ENCODE data around the gene LGR4.

Gene LGR4

DNA sequence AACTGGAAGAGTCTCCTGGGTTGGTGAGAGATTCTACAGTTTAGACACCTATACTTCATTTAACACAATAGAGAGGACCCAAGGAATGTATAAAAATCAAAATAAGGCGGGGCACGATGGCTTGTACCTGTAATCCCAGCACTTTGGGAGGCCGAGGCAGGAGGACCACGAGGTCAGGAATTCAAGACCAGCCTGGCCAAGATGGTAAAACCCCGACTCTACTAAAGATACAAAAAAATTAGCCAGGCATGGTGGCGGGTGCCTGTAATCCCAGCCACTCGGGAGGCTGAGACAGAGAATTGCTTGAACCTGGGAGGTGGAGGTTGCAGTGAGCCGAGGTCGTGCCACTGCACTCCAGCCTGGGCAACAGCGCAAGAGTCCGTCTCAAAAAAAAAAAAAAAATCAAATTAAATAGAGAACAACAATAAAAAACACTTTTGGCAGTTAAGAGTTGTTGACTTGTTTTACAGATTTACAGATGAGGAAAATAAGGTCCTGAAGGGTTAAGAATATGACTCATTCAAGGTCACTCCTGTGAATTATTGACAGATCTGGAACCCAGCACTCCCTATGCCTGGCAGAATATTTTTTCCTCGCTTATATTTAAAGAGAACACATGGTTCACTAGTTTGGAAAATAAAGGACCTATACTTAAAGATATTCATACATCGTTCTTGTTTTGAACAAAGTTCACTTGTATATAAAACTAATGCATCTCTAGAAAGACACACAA is 5.2 kb downstream of the LGR4 start:
- Histone ChIP-seq H3K27ac (no peak overlapping the region), H3K4me1 (ENCODE audit: control insufficient read depth in 1 of 2, insufficient read depth in 1 of 2, low read depth in 1 of 2, low read length in 1 of 2) (peaks cover 13 to 18% of the 10 kb centered on the region in 2 experiments), H3K4me3 (ENCODE audit: low read depth in 1 of 2, low read length in 1 of 2) (no peak overlapping the region), H3K27me3 (peaks cover 30% of the 10 kb centered on the region), H3K36me3 (no peaks in the 10 kb centered on the region), H3K9me3 (no peaks in the 10 kb centered on the region)
- TF ChIP-seq, protein P1, sequence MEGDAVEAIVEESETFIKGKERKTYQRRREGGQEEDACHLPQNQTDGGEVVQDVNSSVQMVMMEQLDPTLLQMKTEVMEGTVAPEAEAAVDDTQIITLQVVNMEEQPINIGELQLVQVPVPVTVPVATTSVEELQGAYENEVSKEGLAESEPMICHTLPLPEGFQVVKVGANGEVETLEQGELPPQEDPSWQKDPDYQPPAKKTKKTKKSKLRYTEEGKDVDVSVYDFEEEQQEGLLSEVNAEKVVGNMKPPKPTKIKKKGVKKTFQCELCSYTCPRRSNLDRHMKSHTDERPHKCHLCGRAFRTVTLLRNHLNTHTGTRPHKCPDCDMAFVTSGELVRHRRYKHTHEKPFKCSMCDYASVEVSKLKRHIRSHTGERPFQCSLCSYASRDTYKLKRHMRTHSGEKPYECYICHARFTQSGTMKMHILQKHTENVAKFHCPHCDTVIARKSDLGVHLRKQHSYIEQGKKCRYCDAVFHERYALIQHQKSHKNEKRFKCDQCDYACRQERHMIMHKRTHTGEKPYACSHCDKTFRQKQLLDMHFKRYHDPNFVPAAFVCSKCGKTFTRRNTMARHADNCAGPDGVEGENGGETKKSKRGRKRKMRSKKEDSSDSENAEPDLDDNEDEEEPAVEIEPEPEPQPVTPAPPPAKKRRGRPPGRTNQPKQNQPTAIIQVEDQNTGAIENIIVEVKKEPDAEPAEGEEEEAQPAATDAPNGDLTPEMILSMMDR (IDR thresholded peaks at IDR 0.05): no peak

DNA sequence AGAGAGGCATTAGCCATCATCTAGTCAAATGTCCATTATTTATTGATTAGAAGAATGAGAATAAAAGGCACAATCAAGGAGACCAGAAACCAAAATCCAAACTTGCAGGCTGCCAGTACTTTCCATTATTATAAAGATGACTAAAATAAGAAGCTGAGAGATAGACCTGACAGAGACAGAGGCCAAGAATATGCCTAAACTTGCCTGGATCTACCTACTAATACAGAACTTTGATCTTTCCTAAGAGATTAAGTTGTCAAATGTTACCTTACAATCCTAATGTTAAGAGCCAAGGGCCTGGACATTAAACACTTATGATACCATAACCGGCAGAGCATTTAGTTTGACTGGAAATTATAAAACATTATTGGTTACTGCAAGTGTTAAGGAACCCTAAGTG is 6.2 kb downstream of the LGR4 start:
- TF ChIP-seq, protein P1 (IDR thresholded peaks at IDR 0.05): no peak
- H3K27ac ChIP-seq: no peak overlapping the region

DNA sequence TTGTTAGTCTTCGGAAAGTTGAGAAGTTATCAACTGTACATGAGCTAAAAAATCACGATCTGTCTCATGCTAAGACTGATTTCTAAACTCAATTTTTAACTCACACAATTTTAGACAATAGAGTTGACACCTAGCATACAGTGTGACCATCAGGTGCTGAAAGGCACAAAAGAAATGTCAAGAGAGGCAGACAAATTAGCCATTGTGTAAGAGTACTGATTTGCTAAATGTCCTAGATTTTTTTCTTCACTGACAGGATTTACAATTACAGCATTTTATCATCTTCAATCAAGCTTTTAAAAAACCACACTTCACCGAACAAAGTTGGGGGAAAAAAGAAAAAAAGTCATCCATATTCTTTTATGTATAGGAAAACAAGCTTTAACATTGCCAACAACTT is 7.0 kb downstream of the LGR4 start:
- Histone ChIP-seq H3K4me1 (ENCODE audit: control insufficient read depth in 1 of 2, insufficient read depth in 1 of 2, low read depth in 1 of 2, low read length in 1 of 2) (peaks cover under 1 to 5% of the 10 kb centered on the region in 2 experiments), H3K36me3 (no peaks in the 10 kb centered on the region), H3K27me3 (peaks cover 13% of the 10 kb centered on the region), H3K9me3 (no peaks in the 10 kb centered on the region), H3K4me3 (ENCODE audit: low read depth in 1 of 2, low read length in 1 of 2) (no peak overlapping the region), H3K27ac (no peak overlapping the region)
- TF ChIP-seq, protein P1 (IDR thresholded peaks at IDR 0.05): no peak

More for the DNA sequence above, 6.2 kb downstream of the LGR4 start:
- peaks cover 8 to 10% of the 10 kb centered on the region in 2 experiments for H3K4me1 ChIP-seq (ENCODE audit: control insufficient read depth in 1 of 2, insufficient read depth in 1 of 2, low read depth in 1 of 2, low read length in 1 of 2)
- H3K4me3 ChIP-seq (ENCODE audit: low read depth in 1 of 2, low read length in 1 of 2): no peak overlapping the region
- no peaks in the 10 kb centered on the region for H3K36me3 ChIP-seq
- H3K9me3 ChIP-seq: no peaks in the 10 kb centered on the region
- peaks cover 20% of the 10 kb centered on the region for H3K27me3 ChIP-seq

DNA sequence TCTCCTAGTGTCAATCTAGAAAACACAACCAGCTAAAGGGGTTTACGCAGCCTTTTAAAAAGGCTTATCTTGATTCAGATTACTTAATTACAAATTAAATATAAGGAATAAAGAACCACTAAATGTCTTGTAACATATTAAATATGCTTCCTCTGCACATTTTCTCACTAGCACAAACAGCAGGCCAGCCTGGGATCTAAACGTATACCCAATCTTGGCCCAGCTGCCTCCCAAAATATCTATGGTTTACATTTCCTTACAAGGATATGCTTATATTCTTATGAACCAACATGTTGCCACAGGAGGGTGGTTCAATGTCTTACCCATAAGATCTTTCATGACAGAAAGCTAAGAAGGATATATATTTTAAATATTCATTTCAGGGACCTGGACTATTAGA is 7.7 kb downstream of the LGR4 start:
- Histone ChIP-seq H3K36me3 (no peaks in the 10 kb centered on the region), H3K4me1 (ENCODE audit: control insufficient read depth in 1 of 2, insufficient read depth in 1 of 2, low read depth in 1 of 2, low read length in 1 of 2) (peaks cover 0 to 5% of the 10 kb centered on the region in 2 experiments), H3K27ac (no peak overlapping the region), H3K4me3 (ENCODE audit: low read depth in 1 of 2, low read length in 1 of 2) (no peak overlapping the region), H3K9me3 (no peaks in the 10 kb centered on the region), H3K27me3 (peaks cover 5% of the 10 kb centered on the region)
- TF ChIP-seq, protein P1 (IDR thresholded peaks at IDR 0.05): no peak

DNA sequence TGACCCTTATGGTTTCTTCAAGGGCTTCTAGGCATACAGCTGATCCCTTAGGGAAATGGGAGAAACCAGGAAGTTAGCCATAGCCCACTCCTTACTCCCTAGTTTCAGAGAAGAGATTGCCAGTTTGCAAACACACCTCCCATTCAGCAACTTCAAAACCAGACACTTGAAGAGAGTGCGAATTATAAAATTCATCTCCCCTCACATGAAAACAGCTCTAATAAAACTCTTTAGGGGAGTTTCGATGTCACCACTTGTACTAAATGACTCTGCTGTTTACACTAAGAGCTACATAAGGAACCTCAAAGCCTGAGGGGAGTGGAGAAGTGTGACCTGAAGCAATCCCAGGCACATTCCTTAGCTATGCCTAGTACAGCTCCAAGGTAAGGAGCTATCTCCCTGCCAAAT is 8.3 kb downstream of the LGR4 start:
- H3K36me3 ChIP-seq: no peaks in the 10 kb centered on the region
- H3K27me3 ChIP-seq: no peaks in the 10 kb centered on the region
- no peak overlapping the region for H3K27ac ChIP-seq
- TF ChIP-seq, protein P1 (IDR thresholded peaks at IDR 0.05): no peak
- no peaks in the 10 kb centered on the region for H3K9me3 ChIP-seq
- peaks cover 0 to 5% of the 10 kb centered on the region in 2 experiments for H3K4me1 ChIP-seq (ENCODE audit: control insufficient read depth in 1 of 2, insufficient read depth in 1 of 2, low read depth in 1 of 2, low read length in 1 of 2)
- H3K4me3 ChIP-seq (ENCODE audit: low read depth in 1 of 2, low read length in 1 of 2): no peak overlapping the region

Data from neutrophil (primary cell).